Measurements from ENCODE around the gene TBL1XR1.
"Not testable (repeated sequence)": the region's sequence is repeated elsewhere in the genome, so short reads cannot be mapped to it uniquely, and the experiment has no call there.

Gene TBL1XR1

GRCh38 chr3:177145954-177146353 is 51.3 kb downstream of the TBL1XR1 start:
- Histone ChIP-seq H3K27me3 (ENCODE audit: control insufficient read depth, insufficient read depth, low read length) (no peaks in the 10 kb centered on the region), H3K4me3 (ENCODE audit: low read length) (no peak overlapping the region), H3K4me1 (ENCODE audit: control insufficient read depth, insufficient read depth, low read length) (no peaks in the 10 kb centered on the region), H3K27ac (ENCODE audit: low read length) (no peak overlapping the region), H3K9me3 (ENCODE audit: control insufficient read depth, insufficient read depth, low read length) (no peaks in the 10 kb centered on the region), H3K36me3 (ENCODE audit: control insufficient read depth, insufficient read depth, low read length) (no peaks in the 10 kb centered on the region)
- DNase-seq (ENCODE audit: low read depth, low spot score) = no peak
- no CpG with 5 or more reads among the region's 2 CpGs for WGBS (ENCODE audit: insufficient coverage, insufficient read length)

GRCh38 chr3:177145381-177145780 is 51.9 kb downstream of the TBL1XR1 start:
- no CpG with 5 or more reads among the region's 1 CpG for WGBS (ENCODE audit: insufficient coverage, insufficient read length)
- Histone ChIP-seq H3K4me1 (ENCODE audit: control insufficient read depth, insufficient read depth, low read length) (no peaks in the 10 kb centered on the region), H3K27ac (ENCODE audit: low read length) (no peak overlapping the region), H3K36me3 (ENCODE audit: control insufficient read depth, insufficient read depth, low read length) (no peaks in the 10 kb centered on the region), H3K9me3 (ENCODE audit: control insufficient read depth, insufficient read depth, low read length) (no peaks in the 10 kb centered on the region), H3K4me3 (ENCODE audit: low read length) (no peak overlapping the region), H3K27me3 (ENCODE audit: control insufficient read depth, insufficient read depth, low read length) (no peaks in the 10 kb centered on the region)
- DNase-seq (ENCODE audit: low read depth, low spot score) = no peak

- Histone ChIP-seq H3K9me3 (ENCODE audit: control insufficient read depth, insufficient read depth, low read length) (no peaks in the 10 kb centered on the region), H3K4me1 (ENCODE audit: control insufficient read depth, insufficient read depth, low read length) (no peaks in the 10 kb centered on the region), H3K36me3 (ENCODE audit: control insufficient read depth, insufficient read depth, low read length) (no peaks in the 10 kb centered on the region), H3K27ac (ENCODE audit: low read length) (no peak overlapping the region), H3K4me3 (ENCODE audit: low read length) (no peak overlapping the region), H3K27me3 (ENCODE audit: control insufficient read depth, insufficient read depth, low read length) (no peaks in the 10 kb centered on the region)
- DNase-seq (ENCODE audit: low read depth, low spot score) = no peak
- no CpG with 5 or more reads among the region's 3 CpGs for WGBS (ENCODE audit: insufficient coverage, insufficient read length)
Observed at GRCh38 chr3:177144922-177145321, 52.4 kb downstream of the TBL1XR1 start.

GRCh38 chr3:177141899-177142646 is 55.2 kb downstream of the TBL1XR1 start:
- WGBS (ENCODE audit: insufficient coverage, insufficient read length) = no CpG with 5 or more reads among the region's 6 CpGs
- no peaks in the 10 kb centered on the region for H3K27me3 ChIP-seq (ENCODE audit: control insufficient read depth, insufficient read depth, low read length)
- H3K27ac ChIP-seq (ENCODE audit: low read length) = no peak overlapping the region
- H3K4me1 ChIP-seq (ENCODE audit: control insufficient read depth, insufficient read depth, low read length) = no peaks in the 10 kb centered on the region
- no peak for DNase-seq (ENCODE audit: low read depth, low spot score)
- no peaks in the 10 kb centered on the region for H3K36me3 ChIP-seq (ENCODE audit: control insufficient read depth, insufficient read depth, low read length)
- no peaks in the 10 kb centered on the region for H3K9me3 ChIP-seq (ENCODE audit: control insufficient read depth, insufficient read depth, low read length)
- H3K4me3 ChIP-seq (ENCODE audit: low read length) = no peak overlapping the region

GRCh38 chr3:177141471-177141870 is 55.8 kb downstream of the TBL1XR1 start:
- Histone ChIP-seq H3K4me3 (ENCODE audit: low read length) (no peak overlapping the region), H3K27me3 (ENCODE audit: control insufficient read depth, insufficient read depth, low read length) (no peaks in the 10 kb centered on the region), H3K36me3 (ENCODE audit: control insufficient read depth, insufficient read depth, low read length) (no peaks in the 10 kb centered on the region), H3K27ac (ENCODE audit: low read length) (no peak overlapping the region), H3K9me3 (ENCODE audit: control insufficient read depth, insufficient read depth, low read length) (no peaks in the 10 kb centered on the region), H3K4me1 (ENCODE audit: control insufficient read depth, insufficient read depth, low read length) (no peaks in the 10 kb centered on the region)
- WGBS (ENCODE audit: insufficient coverage, insufficient read length) = no CpG with 5 or more reads among the region's 6 CpGs
- no peak for DNase-seq (ENCODE audit: low read depth, low spot score)

GRCh38 chr3:177139220-177139619 is 58.1 kb downstream of the TBL1XR1 start:
- not testable (repeated sequence) for H3K4me3 ChIP-seq (ENCODE audit: low read length); H3K27me3 ChIP-seq (ENCODE audit: control insufficient read depth, insufficient read depth, low read length); H3K9me3 ChIP-seq (ENCODE audit: control insufficient read depth, insufficient read depth, low read length); DNase-seq (ENCODE audit: low read depth, low spot score); H3K4me1 ChIP-seq (ENCODE audit: control insufficient read depth, insufficient read depth, low read length); H3K36me3 ChIP-seq (ENCODE audit: control insufficient read depth, insufficient read depth, low read length); H3K27ac ChIP-seq (ENCODE audit: low read length)
- WGBS (ENCODE audit: insufficient coverage, insufficient read length) = no CpG with 5 or more reads among the region's 10 CpGs

- Histone ChIP-seq H3K27ac (ENCODE audit: low read length) (no peak overlapping the region), H3K27me3 (ENCODE audit: control insufficient read depth, insufficient read depth, low read length) (no peaks in the 10 kb centered on the region), H3K4me3 (ENCODE audit: low read length) (no peak overlapping the region), H3K9me3 (ENCODE audit: control insufficient read depth, insufficient read depth, low read length) (no peaks in the 10 kb centered on the region), H3K4me1 (ENCODE audit: control insufficient read depth, insufficient read depth, low read length) (no peaks in the 10 kb centered on the region), H3K36me3 (ENCODE audit: control insufficient read depth, insufficient read depth, low read length) (no peaks in the 10 kb centered on the region)
- no CpG with 5 or more reads among the region's 7 CpGs for WGBS (ENCODE audit: insufficient coverage, insufficient read length)
- DNase-seq (ENCODE audit: low read depth, low spot score) = no peak
Observed at GRCh38 chr3:177137774-177138705, 59.2 kb downstream of the TBL1XR1 start.

GRCh38 chr3:177136741-177137140 is 60.5 kb downstream of the TBL1XR1 start:
- Histone ChIP-seq H3K9me3 (ENCODE audit: control insufficient read depth, insufficient read depth, low read length) (no peaks in the 10 kb centered on the region), H3K4me1 (ENCODE audit: control insufficient read depth, insufficient read depth, low read length) (no peaks in the 10 kb centered on the region), H3K27ac (ENCODE audit: low read length) (no peak overlapping the region), H3K27me3 (ENCODE audit: control insufficient read depth, insufficient read depth, low read length) (no peaks in the 10 kb centered on the region), H3K36me3 (ENCODE audit: control insufficient read depth, insufficient read depth, low read length) (no peaks in the 10 kb centered on the region), H3K4me3 (ENCODE audit: low read length) (no peak overlapping the region)
- WGBS (ENCODE audit: insufficient coverage, insufficient read length) = no CpG with 5 or more reads among the region's 6 CpGs
- DNase-seq (ENCODE audit: low read depth, low spot score) = no peak

- Histone ChIP-seq H3K36me3 (ENCODE audit: control insufficient read depth, insufficient read depth, low read length) (no peaks in the 10 kb centered on the region), H3K27ac (ENCODE audit: low read length) (no peak overlapping the region), H3K9me3 (ENCODE audit: control insufficient read depth, insufficient read depth, low read length) (no peaks in the 10 kb centered on the region), H3K4me1 (ENCODE audit: control insufficient read depth, insufficient read depth, low read length) (no peaks in the 10 kb centered on the region), H3K4me3 (ENCODE audit: low read length) (no peak overlapping the region), H3K27me3 (ENCODE audit: control insufficient read depth, insufficient read depth, low read length) (no peaks in the 10 kb centered on the region)
- no CpG with 5 or more reads among the region's 10 CpGs for WGBS (ENCODE audit: insufficient coverage, insufficient read length)
- DNase-seq (ENCODE audit: low read depth, low spot score) = no peak
Observed at GRCh38 chr3:177135841-177136492, 61.3 kb downstream of the TBL1XR1 start.

- no peaks in the 10 kb centered on the region for H3K36me3 ChIP-seq (ENCODE audit: control insufficient read depth, insufficient read depth, low read length)
- no peaks in the 10 kb centered on the region for H3K27me3 ChIP-seq (ENCODE audit: control insufficient read depth, insufficient read depth, low read length)
- no peaks in the 10 kb centered on the region for H3K9me3 ChIP-seq (ENCODE audit: control insufficient read depth, insufficient read depth, low read length)
- no peak overlapping the region for H3K4me3 ChIP-seq (ENCODE audit: low read length)
- DNase-seq (ENCODE audit: low read depth, low spot score) = no peak
- no CpG with 5 or more reads among the region's 8 CpGs for WGBS (ENCODE audit: insufficient coverage, insufficient read length)
- H3K4me1 ChIP-seq (ENCODE audit: control insufficient read depth, insufficient read depth, low read length) = no peaks in the 10 kb centered on the region
- no peak overlapping the region for H3K27ac ChIP-seq (ENCODE audit: low read length)
Observed at GRCh38 chr3:177134816-177135210, 62.5 kb downstream of the TBL1XR1 start.
